NCI-H2227 treated with DMSO at 0.1 percent for 48 hours (cell line): Measurements from ENCODE around the gene CDYL2.
"Not testable (repeated sequence)": the region's sequence is repeated elsewhere in the genome, so short reads cannot be mapped to it uniquely, and the experiment has no call there.

Source experiments
- DNase-seq: peaks from one replicate; lab custom pipeline; 2025; lab: John Stamatoyannopoulos, UW

Gene CDYL2

DNA sequence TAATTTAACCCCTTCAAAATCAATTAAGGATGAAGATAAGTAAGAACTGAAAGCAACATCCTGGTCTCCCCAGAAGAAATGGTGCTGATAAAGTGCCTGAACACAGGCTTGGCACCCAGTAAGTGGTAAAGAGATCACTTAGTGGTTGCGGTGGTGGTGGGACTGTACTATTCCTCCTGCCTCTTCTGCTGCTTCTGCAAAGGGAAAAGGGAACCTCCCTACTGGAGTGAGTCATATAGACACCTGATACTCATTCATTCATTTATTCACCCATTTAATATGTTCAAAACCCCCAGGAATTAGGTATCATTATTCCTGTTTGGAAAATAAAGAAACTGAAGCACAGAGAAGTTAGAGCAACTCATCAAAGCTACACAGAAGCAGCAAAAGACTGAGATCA lies 60.6 kb downstream of the CDYL2 start:
- no peak for DNase-seq

DNA sequence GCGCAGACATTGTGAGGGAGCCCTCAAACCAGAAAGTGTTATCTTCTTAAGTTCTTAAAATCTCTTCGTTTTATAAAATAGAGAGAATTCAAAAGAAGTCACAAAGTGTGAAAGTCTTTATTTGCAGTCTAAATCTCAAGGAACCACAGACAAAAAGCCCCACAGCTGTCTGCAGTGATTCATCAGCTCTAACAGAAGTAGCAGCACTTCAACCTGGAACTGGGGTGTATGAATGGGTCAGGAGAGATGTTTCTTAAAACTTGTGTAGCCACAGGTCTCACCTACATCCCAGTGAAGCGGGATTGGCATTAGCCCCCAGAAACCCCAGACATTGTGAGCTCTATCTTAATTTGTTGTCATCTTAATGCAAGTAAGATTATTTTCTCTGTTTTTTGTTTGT lies 61.1 kb downstream of the CDYL2 start:
- no peak for DNase-seq

- no peak for DNase-seq
Measured at GRCh38 chr16:80742331-80742730, 62.1 kb downstream of the CDYL2 start.

DNA sequence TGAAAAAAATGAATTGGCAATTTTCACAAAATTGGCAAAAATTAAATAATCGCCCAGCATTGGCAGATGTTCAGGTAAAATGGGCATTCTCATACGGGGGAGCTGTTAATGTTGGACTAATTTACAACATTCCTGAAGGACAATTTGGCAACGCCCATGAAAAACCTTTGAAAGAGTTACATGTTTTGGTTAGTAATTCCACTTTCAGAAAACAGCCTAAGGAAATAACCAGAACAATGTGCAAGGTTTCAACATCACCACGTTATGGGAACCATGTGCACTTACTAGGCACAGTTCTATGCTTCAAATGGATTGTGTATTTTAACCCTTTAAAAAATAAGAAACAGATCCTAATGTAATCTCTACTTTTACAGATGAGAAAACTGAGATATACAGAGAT lies 62.7 kb downstream of the CDYL2 start:
- DNase-seq, result no peak

- no peak for DNase-seq
Measured at GRCh38 chr16:80739523-80739922, 64.9 kb downstream of the CDYL2 start.

DNA sequence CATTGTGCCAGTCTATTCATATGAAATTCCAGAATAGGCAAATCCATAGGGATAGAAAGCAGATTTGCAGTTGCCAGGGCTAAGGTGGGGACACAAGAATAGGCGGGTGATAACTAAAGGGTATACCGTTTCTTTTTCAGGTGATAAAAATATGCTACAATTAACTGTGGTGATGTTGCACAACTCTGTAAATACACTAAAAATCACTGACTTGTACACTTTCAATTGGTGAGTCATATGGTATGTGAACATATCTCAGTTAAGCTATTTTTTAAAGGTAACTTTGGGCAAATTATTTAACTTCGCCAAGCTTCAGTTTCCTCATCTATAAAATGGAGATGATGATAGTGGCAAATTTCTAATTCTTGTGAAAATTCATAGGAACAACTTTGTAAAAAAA lies 65.9 kb downstream of the CDYL2 start:
- no peak for DNase-seq

DNA sequence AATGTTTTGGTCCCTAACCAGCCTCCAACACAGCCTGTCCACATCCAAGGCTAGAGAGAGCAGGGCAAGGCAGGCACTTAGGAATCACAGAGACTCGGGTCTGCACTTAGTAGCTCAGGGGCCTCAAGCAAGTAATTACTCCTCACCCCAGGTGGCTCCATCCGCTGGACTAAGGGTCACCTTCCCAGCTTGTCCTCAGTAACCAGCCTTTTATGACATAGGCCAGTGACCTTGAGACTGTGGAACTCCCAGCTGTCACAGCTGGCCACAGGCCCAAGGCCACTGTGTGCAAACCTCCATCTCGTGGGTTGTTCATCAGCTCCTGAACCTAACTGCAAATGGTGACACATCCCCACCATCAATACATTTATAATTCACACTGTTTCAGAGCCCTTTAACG lies 68.6 kb downstream of the CDYL2 start:
- DNase-seq, result no peak

- DNase-seq, result no peak
Measured at GRCh38 chr16:80733407-80733806, 71.0 kb downstream of the CDYL2 start.

DNA sequence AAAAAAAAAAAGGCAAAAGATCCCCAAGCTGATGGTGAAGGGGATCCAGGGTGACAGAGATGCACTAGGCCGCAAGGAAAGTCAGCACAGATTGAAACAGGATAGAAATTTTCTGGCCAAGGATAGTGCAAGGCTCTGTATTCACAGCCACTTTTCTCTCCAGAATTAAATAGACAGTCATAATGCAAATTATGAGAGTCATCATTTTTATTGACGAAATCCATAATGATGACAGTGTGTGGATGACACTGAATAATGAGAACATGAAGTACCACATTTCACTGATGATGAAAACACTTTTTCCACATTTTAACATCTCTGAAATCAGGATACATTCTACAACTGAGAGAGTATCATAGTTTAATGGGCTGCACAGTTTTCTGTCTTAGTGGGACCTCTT lies 72.5 kb downstream of the CDYL2 start:
- no peak for DNase-seq

- not testable (repeated sequence) for DNase-seq
Measured at GRCh38 chr16:80727066-80727763, 77.2 kb downstream of the CDYL2 start.

DNA sequence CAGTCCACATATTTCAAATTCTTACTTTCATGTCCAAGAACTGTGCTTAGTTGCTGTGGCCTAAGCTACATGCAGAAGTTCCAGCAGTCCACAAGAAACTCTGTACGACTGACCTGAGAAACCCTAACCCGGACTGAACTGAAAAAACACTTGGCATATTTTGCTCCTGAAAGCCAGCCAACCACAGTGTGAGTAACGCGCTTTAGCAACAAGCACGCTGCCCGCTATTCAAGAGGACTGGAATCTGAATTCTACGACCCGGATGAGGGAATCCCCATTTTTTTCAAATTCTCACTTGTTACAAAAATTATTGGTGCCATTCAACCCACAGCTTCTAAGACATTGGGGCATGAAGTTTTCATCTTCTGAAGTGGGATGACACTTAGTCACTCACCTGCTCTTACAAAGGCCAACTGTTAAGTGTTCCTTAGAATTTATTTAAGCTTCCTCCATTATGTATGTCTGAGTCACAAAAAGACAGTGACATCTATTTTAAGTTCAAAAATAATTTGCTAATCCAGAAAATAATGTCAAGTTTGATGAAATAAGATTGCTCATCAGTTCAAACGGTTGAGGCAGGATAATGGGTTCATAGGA lies 78.7 kb downstream of the CDYL2 start:
- DNase-seq, result no peak

DNA sequence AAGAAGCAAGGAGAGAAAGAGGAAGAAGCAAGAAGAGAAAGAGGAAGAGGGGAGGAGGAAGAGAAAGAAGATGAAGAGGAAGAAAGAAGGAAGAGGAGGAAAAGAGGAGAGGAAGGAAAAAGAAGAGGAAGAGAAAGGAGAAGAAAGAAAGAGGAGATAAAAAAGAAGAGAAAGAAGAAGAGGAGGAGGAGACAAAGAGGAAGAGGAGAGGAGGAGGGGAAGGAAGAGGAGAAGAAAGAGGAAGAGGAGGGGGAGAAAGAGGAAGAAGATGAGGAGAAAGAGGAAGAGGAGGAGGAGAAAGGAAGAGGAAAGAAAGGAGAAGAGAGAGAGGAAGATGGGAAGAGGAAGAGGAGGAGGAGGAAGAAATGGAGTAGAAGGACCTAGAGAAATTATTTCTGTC lies 80.4 kb downstream of the CDYL2 start:
- no peak for DNase-seq

DNA sequence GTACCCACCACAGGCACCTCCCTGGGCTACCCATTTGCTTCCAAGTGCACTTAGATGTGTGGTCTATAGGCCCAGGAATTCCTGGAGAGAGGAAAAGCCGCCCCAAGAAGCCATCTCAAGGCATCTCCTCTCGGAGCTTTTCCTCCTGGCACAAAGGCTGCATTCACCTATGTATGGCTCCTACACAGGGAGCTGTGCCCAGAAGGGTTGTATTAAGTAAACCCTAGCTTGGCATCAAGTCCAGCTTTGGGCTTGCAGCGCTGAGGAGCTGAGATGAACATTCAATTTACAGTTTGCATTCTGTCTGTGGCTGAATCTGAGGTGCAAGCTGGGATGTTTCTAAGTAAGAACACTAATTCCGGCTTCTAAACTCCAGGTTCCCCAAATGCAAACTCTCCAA lies 81.3 kb downstream of the CDYL2 start:
- no peak for DNase-seq

DNA sequence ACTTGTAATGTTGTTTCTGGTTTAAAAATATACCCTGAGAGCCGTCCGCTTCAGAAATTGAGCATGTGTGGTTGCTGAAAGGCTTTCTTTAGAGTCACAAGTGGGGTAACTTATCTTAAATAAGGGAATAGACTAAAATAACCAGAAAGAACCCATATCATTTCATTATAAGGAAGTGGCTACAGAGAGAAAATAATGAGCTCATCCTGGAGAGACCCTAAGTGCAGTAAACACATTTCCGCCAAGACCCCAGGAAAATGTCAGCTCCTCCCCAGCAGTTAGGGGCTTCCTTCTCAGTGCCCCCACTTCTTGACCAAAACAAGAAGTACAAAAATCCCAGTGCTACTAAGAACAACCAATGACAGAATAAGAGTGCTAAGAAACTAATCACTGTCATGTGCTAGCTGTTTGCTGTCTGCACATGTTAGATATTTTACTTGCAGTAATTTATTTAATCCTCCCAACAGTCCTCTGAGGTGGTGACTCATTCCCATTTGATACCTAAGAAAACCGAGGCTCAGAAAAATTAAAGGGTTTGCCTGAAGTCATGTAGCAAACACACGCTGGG lies 83.5 kb downstream of the CDYL2 start:
- no peak for DNase-seq

DNA sequence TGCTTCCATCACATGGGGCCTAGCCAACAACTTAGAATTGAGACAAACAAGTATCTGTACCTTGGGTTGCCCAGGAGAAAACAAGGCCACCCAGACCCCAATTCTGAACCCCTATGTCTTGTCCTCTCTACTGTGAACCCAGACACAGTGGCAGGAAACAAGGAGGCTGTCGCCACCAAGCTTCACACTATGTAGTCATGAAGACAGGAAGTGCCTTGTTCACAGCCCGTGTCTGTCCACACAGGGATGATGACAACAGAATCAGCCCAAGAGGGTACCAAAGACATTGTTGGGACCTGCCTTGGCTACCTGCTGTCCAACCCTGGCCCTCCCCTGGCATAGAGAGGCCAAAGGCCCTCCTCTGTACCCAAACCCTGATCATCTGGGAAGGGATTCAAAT lies 84.8 kb downstream of the CDYL2 start:
- no peak for DNase-seq

DNA sequence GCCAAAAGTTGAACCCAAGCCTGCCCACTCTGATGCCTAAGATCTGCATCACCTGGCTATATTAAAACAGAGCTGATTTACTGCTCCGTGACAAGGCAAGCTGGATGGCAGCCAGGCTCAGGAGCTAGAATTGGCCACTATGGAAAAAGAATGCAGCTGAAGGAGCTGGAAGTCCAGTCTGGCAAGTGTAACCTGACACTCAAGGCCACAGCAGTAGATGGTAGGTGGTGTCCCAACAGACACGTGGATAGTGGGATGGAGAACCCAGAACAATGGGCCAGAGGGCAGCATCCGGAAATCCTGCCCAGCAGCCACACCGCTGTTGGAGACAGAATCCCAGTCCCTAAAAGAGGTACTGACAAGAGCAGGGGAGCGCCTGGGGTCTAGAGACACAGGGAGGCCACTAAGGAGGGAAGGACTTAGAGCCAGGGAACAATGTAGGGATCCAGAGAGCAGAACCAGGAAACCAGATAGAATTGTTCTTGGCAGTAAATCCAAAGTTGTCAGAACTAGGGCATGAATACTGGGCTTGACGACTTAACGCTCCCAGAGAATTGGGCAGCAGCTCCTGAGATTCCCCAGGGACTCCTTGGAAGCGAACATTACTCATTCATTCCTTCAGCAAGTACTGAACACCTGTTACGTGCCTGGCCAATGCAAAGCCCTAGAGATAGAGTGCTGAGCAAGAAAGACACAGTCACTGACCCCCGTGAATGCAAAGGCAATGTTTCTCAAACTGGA lies 85.7 kb downstream of the CDYL2 start:
- DNase-seq, result no peak

- DNase-seq, result no peak
Measured at GRCh38 chr16:80717611-80718010, 86.8 kb downstream of the CDYL2 start.

- DNase-seq, result no peak
Measured at GRCh38 chr16:80716564-80717139, 87.7 kb downstream of the CDYL2 start.

- DNase-seq, result no peak
Measured at GRCh38 chr16:80711406-80711805, 93.0 kb downstream of the CDYL2 start.

DNA sequence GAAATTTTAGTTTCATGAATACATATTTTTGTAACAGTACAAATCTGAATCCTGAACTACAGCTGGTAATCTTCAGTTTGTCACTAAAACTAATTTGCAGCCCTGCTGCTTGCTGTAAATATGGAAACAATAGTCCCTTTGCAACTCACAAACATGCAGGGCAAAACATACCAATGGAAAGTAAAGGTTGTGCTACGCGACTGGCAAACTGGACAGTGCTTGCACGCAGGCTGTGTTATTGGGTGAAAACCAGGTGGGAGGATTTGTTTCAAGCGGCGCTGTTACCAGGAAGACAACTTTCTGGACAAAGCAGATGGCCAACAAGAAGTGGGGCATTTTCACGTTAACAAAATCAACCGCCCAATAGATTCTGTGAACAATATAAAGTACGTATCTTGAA lies 93.5 kb downstream of the CDYL2 start:
- DNase-seq, result no peak

- DNase-seq, result no peak
Measured at GRCh38 chr16:80708823-80709222, 95.6 kb downstream of the CDYL2 start.

DNA sequence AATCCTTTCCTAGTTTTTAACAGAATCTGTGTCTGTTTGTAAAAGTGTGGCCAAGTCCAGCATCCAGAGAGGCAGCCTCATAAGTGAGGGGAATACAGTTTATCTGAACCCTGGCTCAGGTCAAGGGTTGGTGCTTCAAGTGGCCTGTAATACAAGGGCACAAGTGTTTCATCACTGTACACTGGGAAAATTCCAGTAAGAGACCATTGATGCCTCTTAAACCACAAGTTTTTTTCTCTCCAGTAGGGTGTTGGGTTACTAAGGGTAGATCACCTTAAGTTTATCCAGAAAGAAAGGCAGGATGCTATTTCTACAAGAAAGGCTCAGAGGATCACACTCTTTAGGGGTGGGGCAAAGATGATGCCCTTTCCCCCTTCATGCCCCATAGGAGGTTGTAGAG lies 96.7 kb downstream of the CDYL2 start:
- no peak for DNase-seq

- no peak for DNase-seq
Measured at GRCh38 chr16:80705596-80705995, 98.8 kb downstream of the CDYL2 start.
